Eye (tissue), 1 donor: ENCODE measurements around the gene DBT.
"Not testable (repeated sequence)": the region's sequence is repeated elsewhere in the genome, so short reads cannot be mapped to it uniquely, and the experiment has no call there.

ENCODE experiments used
- DNase-seq: peaks from one replicate; pipeline ENCODE4 v3.0.0-alpha.2; 2015

The DBT gene

GRCh38 chr1:100250264-100250663 lies 630 bp upstream of the DBT start:
- DNase-seq = no peak

GRCh38 chr1:100249155-100249536 lies 488 bp downstream of the DBT start:
- DNase-seq = no peak

- DNase-seq = no peak
These were observed 2.9 kb downstream of the DBT start for GRCh38 chr1:100246738-100247137.

GRCh38 chr1:100240631-100241030 lies 9.0 kb downstream of the DBT start:
- DNase-seq = no peak

GRCh38 chr1:100239961-100240360 lies 9.7 kb downstream of the DBT start:
- DNase-seq = no peak

GRCh38 chr1:100237091-100237490 lies 12.5 kb downstream of the DBT start:
- DNase-seq = no peak

GRCh38 chr1:100234432-100234831 lies 15.2 kb downstream of the DBT start:
- no peak for DNase-seq

GRCh38 chr1:100233566-100233965 lies 16.1 kb downstream of the DBT start:
- DNase-seq = not testable (repeated sequence)

- DNase-seq = no peak
These were observed 17.5 kb downstream of the DBT start for GRCh38 chr1:100232156-100232555.

GRCh38 chr1:100231721-100232120 lies 17.9 kb downstream of the DBT start:
- DNase-seq = no peak

- no peak for DNase-seq
These were observed 18.9 kb downstream of the DBT start for GRCh38 chr1:100230765-100231164.

- DNase-seq = no peak
These were observed 19.8 kb downstream of the DBT start for GRCh38 chr1:100229681-100230443.

GRCh38 chr1:100222428-100222827 lies 27.2 kb downstream of the DBT start:
- DNase-seq = no peak

GRCh38 chr1:100219883-100220282 lies 29.8 kb downstream of the DBT start:
- DNase-seq = no peak

GRCh38 chr1:100219457-100219856 lies 30.2 kb downstream of the DBT start:
- no peak for DNase-seq

- DNase-seq = no peak
These were observed 31.8 kb downstream of the DBT start for GRCh38 chr1:100217834-100218233.

GRCh38 chr1:100215101-100215500 lies 34.5 kb downstream of the DBT start:
- no peak for DNase-seq

- no peak for DNase-seq
These were observed 36.5 kb downstream of the DBT start for GRCh38 chr1:100213141-100213540.

- DNase-seq = no peak
These were observed 43.3 kb downstream of the DBT start for GRCh38 chr1:100206301-100206700.

- not testable (repeated sequence) for DNase-seq
These were observed 44.0 kb downstream of the DBT start for GRCh38 chr1:100205593-100205992.

- not testable (repeated sequence) for DNase-seq
These were observed 44.5 kb downstream of the DBT start for GRCh38 chr1:100205103-100205502.

- not testable (repeated sequence) for DNase-seq
These were observed 46.9 kb downstream of the DBT start for GRCh38 chr1:100202703-100203102.

GRCh38 chr1:100200060-100200459 lies 49.6 kb downstream of the DBT start:
- not testable (repeated sequence) for DNase-seq

GRCh38 chr1:100198596-100198995 lies 51.0 kb downstream of the DBT start:
- DNase-seq = no peak

GRCh38 chr1:100188617-100189016 lies 61.0 kb downstream of the DBT start:
- peak; percentile 51 for DNase-seq
